Naive B cell (primary cell): ENCODE measurements around the gene CLIC5. TPM values are rescaled to one million over a fixed set of nuclear protein-coding genes. Genes with fewer than 3 reads are reported as not detected.

ENCODE experiments used
- ATAC-seq, 2 donors: fragments of 150-1000 bp; cut with Tn5 transposase; 2 replicates each; pipeline ENCODE4 v1.10.0; 2021; ENCODE audit warnings: low read depth in 2 of 2, mild to moderate bottlenecking in 2 of 2, moderate library complexity in 2 of 2
- DNase-seq: peaks from one replicate; pipeline ENCODE4 v3.0.0; 2022
- H3K27ac Mint-ChIP-seq, 6 donors: one replicate each; pipeline ENCODE4 v1.8.0; 2020 to 2022; ENCODE audit warnings: mild to moderate bottlenecking in 6 of 6, mixed read lengths in 6 of 6, moderate library complexity in 5 of 6, inconsistent platforms in 2 of 6
- H3K27me3 Mint-ChIP-seq, 3 donors: one replicate each; pipeline ENCODE4 v1.8.0; 2021 to 2022; ENCODE audit warnings: mixed read lengths in 3 of 3, mild to moderate bottlenecking in 1 of 3
- H3K36me3 Mint-ChIP-seq, 2 donors: one replicate each; pipeline ENCODE4 v1.8.0; 2020 to 2022; ENCODE audit warnings: mixed read lengths in 2 of 2, inconsistent platforms in 1 of 2, mild to moderate bottlenecking in 1 of 2
- H3K4me1 Mint-ChIP-seq, 3 donors: one replicate each; pipeline ENCODE4 v1.8.0; 2020 to 2022; ENCODE audit warnings: mixed read lengths in 3 of 3, inconsistent platforms in 1 of 3, mild to moderate bottlenecking in 1 of 3, moderate library complexity in 1 of 3
- H3K4me3 Mint-ChIP-seq, 8 donors: one replicate each; pipeline ENCODE4 v1.8.0; 2020 to 2022; ENCODE audit warnings: mild to moderate bottlenecking in 8 of 8, mixed read lengths in 8 of 8, moderate library complexity in 8 of 8, inconsistent platforms in 2 of 8
- H3K9me3 Mint-ChIP-seq, 7 donors: one replicate each; pipeline ENCODE4 v1.8.0; 2020 to 2022; ENCODE audit warnings: mixed read lengths in 7 of 7, mild to moderate bottlenecking in 5 of 7, inconsistent platforms in 2 of 7, moderate library complexity in 1 of 7
- polyA plus RNA-seq, 6 donors: library from polyadenylated mRNA; unstranded; fragments of 300-500 nt; fragmentation: Illumina TruSeq; gene quantifications; one replicate each; pipeline ENCODE4 v1.2.3, GENCODE V29; 2021; ENCODE audit warnings: low read depth in 6 of 6

CLIC5 gene
- polyA plus RNA-seq, 6 donors from 2014 or later: 0.05 to 1.3 (median 0.13) TPM; not detected in 1

DNA sequence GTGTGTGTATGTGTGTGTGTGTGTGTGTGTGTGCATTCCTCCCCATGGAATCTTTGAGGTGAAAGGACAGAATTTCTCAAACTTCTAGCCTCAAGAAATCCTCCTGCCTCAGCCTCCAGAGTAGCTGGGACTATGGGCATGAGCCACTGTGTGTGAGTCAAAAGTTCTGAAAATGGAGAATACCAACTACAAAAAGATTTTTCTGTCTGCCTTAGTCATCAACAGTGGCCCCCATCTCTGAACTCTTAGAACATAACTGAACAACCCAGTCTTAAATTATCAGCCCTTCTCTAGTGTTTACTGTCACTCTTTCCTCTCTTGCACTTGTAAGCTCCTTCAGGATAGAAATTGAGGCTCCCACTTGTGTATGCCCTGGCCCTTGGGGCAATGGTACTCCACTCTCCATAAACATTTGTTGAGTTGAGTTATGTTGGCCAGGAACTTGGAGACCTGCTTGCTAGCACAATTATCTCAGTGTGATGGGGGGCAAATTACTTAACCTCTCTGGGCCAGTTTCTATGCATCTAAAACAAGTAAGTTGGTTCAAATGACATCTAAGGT is 35.3 kb upstream of the CLIC5 start:
- H3K9me3 Mint-ChIP-seq: no peaks in the 10 kb centered on the region
- H3K4me1 Mint-ChIP-seq: no peaks in the 10 kb centered on the region
- no peaks in the 10 kb centered on the region for H3K36me3 Mint-ChIP-seq
- ATAC-seq: no peak
- H3K27ac Mint-ChIP-seq: peak overlapping the region in 1 of 6 donors; percentile 2
- no peak overlapping the region for H3K4me3 Mint-ChIP-seq
- DNase-seq: no peak
- peaks cover 0 to 28% (median 19%) of the 10 kb centered on the region in 3 donors for H3K27me3 Mint-ChIP-seq

DNA sequence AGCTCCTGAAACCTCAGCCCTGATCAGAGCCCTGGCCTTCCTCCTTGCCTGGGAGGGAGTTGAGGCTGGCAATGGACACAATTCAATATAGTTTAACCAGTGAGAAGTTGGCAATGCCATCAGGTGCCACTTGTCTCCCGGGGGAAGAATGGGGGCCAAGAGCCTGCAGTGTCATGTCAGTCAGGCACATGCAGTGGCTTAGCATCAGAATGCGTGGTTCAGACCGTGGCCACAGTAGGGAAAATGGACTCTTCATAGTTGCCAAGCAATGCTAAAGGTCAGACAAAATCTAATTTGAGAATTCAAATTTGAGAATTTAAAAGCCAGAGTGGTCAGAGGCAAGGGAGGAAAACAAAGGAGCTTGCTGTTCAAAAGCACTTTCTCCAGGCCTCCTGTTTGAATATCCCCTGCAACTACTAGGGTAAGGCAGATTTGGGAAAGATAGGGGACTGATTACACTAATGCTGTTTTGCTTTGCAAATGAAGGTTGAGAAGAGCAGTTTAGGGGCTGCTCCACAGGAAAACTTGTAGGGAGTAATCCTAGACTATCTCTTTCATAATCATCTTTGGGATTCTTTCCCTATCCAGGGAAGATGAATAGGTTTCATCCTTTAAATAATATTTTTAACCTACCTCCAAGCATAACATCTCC is 33.1 kb upstream of the CLIC5 start:
- ATAC-seq (no peak), DNase-seq (no peak)
- Mint-ChIP-seq H3K4me3 (no peak overlapping the region), H3K36me3 (no peaks in the 10 kb centered on the region), H3K9me3 (no peaks in the 10 kb centered on the region), H3K27me3 (peaks cover 0 to 28% (median 19%) of the 10 kb centered on the region in 3 donors), H3K27ac (no peak overlapping the region), H3K4me1 (no peaks in the 10 kb centered on the region)

DNA sequence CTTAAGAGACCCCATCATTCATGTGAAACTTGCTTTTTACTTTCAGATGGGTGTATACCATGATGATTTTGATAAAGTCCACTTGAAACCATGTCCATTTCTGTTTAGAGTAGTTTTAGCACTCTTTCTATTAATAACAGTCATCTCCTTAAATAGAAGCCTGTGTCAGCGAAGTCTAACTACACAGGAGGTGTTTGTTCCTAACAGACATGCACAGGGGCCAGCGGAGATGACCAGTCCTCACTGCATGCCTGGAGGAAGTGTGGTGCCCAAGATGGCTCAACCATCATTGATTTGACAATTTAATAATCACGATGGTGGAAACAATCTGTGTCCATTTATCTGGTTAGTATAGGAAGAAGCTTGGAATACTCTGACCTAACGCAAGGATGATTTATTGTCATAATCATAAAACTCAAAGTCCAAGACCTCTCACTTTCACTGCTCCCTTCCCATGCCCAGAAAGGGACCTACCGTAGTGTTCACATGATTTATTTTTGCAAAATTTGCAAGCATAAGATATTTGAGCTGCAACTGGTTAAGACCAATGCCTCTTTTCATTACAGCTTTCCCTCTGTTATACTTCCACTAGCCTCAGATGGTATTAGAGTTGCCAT is 31.0 kb upstream of the CLIC5 start:
- DNase-seq (no peak), ATAC-seq (no peak)
- Mint-ChIP-seq H3K4me1 (no peaks in the 10 kb centered on the region), H3K9me3 (no peaks in the 10 kb centered on the region), H3K36me3 (no peaks in the 10 kb centered on the region), H3K27ac (no peak overlapping the region), H3K4me3 (no peak overlapping the region), H3K27me3 (peaks cover 0 to 15% (median 13%) of the 10 kb centered on the region in 3 donors)

DNA sequence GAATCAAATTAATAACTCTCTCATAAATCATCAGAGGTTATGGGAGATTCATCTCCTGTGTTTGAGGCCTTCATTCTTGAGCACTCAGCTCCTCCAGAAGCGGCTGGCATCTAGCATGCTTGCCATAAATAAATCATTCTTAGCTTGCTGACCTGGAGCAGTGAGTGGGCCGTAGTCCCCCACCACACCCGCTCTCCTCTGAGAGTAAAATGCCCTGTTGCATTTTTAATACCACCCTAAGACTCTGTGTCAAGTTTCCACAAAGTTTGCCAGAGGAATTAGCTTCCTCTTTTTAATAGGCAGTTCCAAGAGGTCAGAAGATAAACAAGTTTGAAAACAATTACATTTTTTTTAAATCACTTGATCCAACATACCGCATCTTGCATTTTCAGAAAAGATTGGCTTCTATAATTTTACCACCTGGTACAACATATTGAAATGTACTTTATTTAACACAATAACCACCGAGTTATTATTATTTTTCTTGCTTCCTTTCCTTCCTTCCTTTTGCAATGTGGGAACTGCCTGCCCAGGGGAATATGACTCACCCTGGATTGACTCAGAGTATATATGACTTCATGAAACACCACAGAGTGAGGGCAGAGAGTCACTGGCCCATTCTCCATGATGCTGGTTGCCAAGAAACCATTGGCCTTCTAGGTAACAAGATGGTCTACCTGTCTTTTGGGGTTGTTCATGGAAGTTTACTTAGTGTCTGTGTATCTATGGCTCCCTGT is 29.4 kb upstream of the CLIC5 start:
- H3K36me3 Mint-ChIP-seq: no peaks in the 10 kb centered on the region
- H3K9me3 Mint-ChIP-seq: no peaks in the 10 kb centered on the region
- DNase-seq (no peak), ATAC-seq (no peak)
- no peak overlapping the region for H3K27ac Mint-ChIP-seq
- no peak overlapping the region for H3K4me3 Mint-ChIP-seq
- no peaks in the 10 kb centered on the region for H3K4me1 Mint-ChIP-seq
- peaks cover 0 to 13% (median 8%) of the 10 kb centered on the region in 3 donors for H3K27me3 Mint-ChIP-seq

DNA sequence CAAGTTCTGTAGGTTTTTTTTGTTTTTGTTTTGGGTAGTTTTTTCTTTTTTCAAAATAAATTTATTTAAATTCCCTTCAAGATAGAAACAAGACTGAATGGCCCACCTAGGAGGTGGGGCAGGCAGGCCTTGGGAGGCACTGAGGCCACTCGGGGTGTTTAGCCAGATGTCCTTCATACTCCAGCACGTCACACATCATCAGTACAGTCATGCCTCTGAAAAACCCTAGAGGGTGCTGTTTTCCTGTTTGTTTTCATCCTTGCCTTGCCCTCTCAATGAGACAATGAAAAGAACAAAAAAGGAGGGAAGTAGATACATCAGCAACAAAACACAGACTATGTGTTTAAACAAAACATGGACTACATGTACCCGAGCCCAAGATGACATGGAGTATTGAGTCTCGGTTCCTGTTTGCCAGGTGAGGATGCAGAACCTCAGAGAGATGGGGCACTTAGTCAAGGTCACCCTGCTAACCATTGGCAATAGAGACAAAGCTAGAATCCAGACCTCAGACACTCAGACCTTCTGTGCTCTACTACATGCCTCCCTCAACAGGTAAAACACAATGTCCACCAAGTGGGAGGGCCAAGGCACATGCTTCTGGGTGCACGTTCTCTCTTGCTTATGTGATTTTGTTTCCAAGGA is 26.8 kb upstream of the CLIC5 start:
- no peaks in the 10 kb centered on the region for H3K9me3 Mint-ChIP-seq
- ATAC-seq: no peak
- no peak for DNase-seq
- H3K27me3 Mint-ChIP-seq: no peaks in the 10 kb centered on the region
- H3K27ac Mint-ChIP-seq: no peak overlapping the region
- no peak overlapping the region for H3K4me3 Mint-ChIP-seq
- no peaks in the 10 kb centered on the region for H3K4me1 Mint-ChIP-seq
- H3K36me3 Mint-ChIP-seq: no peaks in the 10 kb centered on the region

DNA sequence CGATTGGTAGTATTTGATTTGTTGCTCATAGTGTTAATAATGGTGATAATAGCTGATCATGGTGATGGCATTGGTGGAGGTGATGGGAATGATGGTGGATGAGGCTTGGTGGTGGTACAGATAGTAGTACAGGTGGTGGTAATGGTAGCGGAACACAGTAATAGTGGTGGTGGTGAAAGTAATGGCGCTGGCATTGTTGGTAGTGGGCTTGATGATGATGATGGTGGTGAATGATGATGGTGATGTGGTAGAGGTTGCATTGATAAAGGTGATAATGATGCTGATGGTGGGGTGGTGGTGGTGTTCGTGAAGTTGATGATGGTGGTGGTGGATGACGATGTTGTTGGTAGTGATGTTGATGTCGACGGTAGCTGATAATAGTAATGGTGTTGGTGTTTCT is 24.6 kb upstream of the CLIC5 start:
- Mint-ChIP-seq H3K9me3 (no peaks in the 10 kb centered on the region), H3K4me1 (no peaks in the 10 kb centered on the region), H3K27me3 (peaks cover 0 to 7% (median 6%) of the 10 kb centered on the region in 3 donors), H3K4me3 (no peak overlapping the region), H3K27ac (no peak overlapping the region), H3K36me3 (no peaks in the 10 kb centered on the region)
- DNase-seq: no peak
- no peak for ATAC-seq

DNA sequence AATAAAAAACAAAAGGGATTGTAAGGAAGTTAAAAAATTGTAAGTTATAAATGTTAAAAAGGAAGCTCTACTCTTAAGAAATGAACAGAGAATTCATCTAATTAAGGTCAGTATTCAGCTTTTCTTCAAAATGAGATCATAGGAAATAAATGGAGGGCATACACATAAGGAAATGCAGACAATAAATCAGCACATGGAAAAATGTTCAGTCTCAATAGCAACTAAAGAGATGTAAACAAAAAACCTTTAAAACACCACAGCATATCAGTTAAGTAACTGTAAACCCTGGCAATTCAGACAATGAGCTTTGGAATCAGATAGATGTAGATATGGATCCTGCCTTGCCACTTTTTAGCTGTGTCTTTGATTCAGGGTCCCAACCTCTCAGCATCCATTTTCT is 24.0 kb upstream of the CLIC5 start:
- DNase-seq (no peak), ATAC-seq (no peak)
- Mint-ChIP-seq H3K9me3 (no peaks in the 10 kb centered on the region), H3K27me3 (peaks cover 0 to 7% (median 6%) of the 10 kb centered on the region in 3 donors), H3K27ac (no peak overlapping the region), H3K4me3 (no peak overlapping the region), H3K36me3 (no peaks in the 10 kb centered on the region), H3K4me1 (no peaks in the 10 kb centered on the region)

DNA sequence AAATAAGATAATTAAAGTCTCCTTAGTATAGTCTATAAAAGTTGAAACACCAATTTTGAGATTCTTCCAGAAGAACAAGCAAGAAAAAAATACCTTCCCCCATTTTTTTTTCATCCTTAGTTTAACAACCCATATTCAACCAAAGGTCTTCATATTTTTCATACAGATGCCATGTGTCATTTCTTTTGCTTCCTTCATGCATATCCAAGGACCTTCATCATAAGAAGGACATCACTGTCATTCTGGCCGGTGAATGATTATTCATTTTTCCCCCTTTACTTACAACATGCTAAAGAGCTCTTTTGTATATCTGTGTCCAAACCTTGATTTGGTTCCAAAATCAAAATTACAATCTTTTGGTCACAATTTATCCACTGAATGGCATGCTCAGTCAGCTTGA is 21.3 kb upstream of the CLIC5 start:
- no peak for DNase-seq

DNA sequence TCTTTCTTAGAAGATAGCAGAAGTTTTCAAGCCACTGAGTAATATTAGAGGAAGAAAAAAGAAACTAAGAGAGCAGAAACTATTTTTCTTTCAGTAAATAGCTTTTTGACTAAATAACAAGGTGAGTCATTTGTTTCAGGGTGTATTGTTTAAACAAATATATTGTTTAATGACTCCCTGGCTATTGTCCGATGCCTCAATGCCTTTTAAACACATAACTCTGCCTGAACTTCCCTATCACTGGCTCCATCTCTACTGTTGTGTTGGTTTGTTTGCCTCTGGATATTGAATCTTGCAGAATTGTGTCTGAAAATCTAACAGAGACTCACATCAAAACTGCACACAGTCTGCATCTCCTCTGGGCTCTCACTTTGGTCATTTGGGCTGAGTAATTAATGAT is 19.6 kb upstream of the CLIC5 start:
- no peak overlapping the region for H3K27ac Mint-ChIP-seq
- no peaks in the 10 kb centered on the region for H3K36me3 Mint-ChIP-seq
- no peak overlapping the region for H3K4me3 Mint-ChIP-seq
- no peak for DNase-seq
- peaks cover 0 to 2% (median 0%) of the 10 kb centered on the region in 7 donors for H3K9me3 Mint-ChIP-seq
- H3K4me1 Mint-ChIP-seq: no peaks in the 10 kb centered on the region
- peaks cover 1 to 15% (median 12%) of the 10 kb centered on the region in 3 donors for H3K27me3 Mint-ChIP-seq
- ATAC-seq: no peak

More for the DNA sequence above, 21.3 kb upstream of the CLIC5 start:
- Mint-ChIP-seq H3K36me3 (no peaks in the 10 kb centered on the region), H3K27ac (no peak overlapping the region), H3K27me3 (peaks cover 0 to 7% (median 6%) of the 10 kb centered on the region in 3 donors), H3K9me3 (peaks cover 0 to under 1% (median 0%) of the 10 kb centered on the region in 7 donors), H3K4me1 (no peaks in the 10 kb centered on the region), H3K4me3 (no peak overlapping the region)
- no peak for ATAC-seq

DNA sequence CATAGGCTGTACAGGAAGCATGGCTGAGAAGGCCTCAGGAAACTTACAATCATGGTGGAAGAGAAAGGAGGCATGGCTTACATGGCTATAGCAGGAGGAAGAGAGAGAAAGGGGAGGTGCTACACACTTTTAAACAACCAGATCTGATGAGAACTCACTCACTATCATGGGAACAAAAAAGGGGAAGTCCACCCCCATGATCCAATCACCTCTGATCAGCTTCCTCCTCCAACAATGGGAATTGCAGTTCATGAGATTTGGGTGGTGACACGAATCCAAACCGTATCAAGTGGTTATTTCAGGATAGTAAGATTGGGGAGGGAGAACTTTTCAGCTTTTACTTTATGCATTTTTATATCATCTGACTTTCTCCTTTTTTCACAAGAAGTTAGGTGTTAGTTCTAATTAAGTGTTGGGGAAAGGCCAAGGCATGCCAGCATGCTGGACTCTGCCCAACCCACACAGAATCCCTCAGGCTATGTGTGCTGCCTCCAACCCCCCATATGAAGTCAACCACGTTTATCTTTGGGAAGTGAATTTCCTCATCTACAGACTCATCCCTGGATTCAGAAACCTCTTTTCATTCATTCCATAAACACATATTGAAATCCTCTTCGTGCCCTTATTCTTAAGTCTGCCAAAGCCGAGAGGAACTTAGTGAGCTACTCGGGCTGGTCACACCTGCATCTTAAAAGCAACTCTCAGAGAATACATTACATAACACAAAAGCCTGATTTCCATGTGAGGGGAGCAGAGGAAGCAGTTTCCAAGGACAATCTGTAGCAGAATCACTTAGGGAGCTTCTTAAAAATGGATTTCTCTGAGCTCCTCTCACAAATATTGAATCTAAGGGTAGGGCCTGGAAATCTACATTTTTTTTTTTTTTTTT is 16.7 kb upstream of the CLIC5 start:
- Mint-ChIP-seq H3K27ac (peak overlapping the region in 1 of 6 donors; percentile 52), H3K4me1 (no peaks in the 10 kb centered on the region), H3K36me3 (no peaks in the 10 kb centered on the region), H3K27me3 (peaks cover 14 to 20% (median 16%) of the 10 kb centered on the region in 3 donors), H3K9me3 (peaks cover 0 to 2% (median 0%) of the 10 kb centered on the region in 7 donors), H3K4me3 (no peak overlapping the region)
- ATAC-seq (no peak), DNase-seq (no peak)

DNA sequence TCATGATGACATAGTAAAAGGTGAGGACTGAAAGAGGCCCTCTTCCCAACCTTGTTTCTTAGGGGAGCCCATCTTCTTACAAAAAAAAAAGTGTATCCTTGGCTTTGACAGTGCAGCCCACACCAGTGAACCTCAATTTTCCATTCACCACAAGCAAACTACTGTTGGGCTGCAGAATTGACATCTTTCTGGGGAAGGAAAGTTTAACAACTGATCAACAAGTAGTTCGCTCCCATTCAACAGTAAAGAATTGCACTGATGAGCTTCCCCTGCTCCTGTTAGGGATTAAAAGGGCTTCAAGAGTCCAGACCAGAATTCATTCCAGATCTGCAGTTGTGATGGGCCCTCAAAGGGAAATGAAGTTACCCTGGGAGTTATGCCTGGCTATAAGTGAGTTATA is 13.9 kb upstream of the CLIC5 start:
- Mint-ChIP-seq H3K27me3 (peaks cover 15 to 21% (median 18%) of the 10 kb centered on the region in 3 donors), H3K4me1 (no peaks in the 10 kb centered on the region), H3K36me3 (no peaks in the 10 kb centered on the region), H3K4me3 (peak overlapping the region in 1 of 8 donors; percentile 26), H3K9me3 (peaks cover 0 to 5% (median 0%) of the 10 kb centered on the region in 7 donors), H3K27ac (no peak overlapping the region)
- DNase-seq (no peak), ATAC-seq (no peak)

DNA sequence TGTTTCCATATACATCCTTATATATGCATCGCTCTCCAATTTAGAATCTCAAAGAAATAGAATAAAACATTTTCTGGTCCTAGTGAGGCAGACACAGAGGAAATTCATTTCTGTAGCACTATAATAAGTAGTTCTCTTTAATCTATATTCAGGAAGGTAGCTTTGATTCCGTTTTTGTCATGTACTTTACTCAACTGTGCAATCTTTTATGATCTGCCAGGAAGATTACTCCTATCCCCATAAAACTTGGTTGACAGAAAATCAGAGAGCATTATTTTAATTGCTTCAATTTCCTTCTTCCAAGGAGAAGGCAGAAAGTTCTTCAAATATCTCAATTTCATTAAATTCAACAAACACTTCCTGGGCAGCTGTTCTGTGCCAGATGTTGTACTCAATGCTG is 10.6 kb upstream of the CLIC5 start:
- Mint-ChIP-seq H3K36me3 (peaks cover 0 to 7% of the 10 kb centered on the region in 2 donors), H3K4me1 (no peaks in the 10 kb centered on the region), H3K27me3 (peaks cover 32 to 40% (median 39%) of the 10 kb centered on the region in 3 donors), H3K4me3 (no peak overlapping the region), H3K27ac (no peak overlapping the region), H3K9me3 (peaks cover 0 to 6% (median 1%) of the 10 kb centered on the region in 7 donors)
- no peak for ATAC-seq
- no peak for DNase-seq
